Neural cell (in vitro differentiated cells): ENCODE data around the gene RFC4. TPM values are rescaled to one million over a fixed set of nuclear protein-coding genes. Genes with fewer than 3 reads are reported as not detected.

Source experiments
- H2AFZ ChIP-seq: fragments of 200-600, 300-800 bp; sonication (generic), shearing (Covaris generic); 2 replicates; pipeline ENCODE4 v1.6.0; 2014; ENCODE audit warnings: low read depth, mild to moderate bottlenecking, antibody characterized with exemption, low read length, moderate library complexity
- H3F3A ChIP-seq: fragments of 200-600 bp; shearing (Covaris generic); 2 replicates; pipeline ENCODE4 v1.6.1; 2016; ENCODE audit warnings: mild to moderate bottlenecking, moderate library complexity, mixed read lengths, antibody characterized with exemption, low read length; ENCODE audit not compliant: insufficient read depth, poor library complexity, severe bottlenecking
- H3K27ac ChIP-seq: fragments of 200-600, 300-800 bp; sonication (generic), shearing (Covaris generic); 2 replicates; pipeline ENCODE4 v1.5.1; 2014; ENCODE audit warnings: mild to moderate bottlenecking, low read length, moderate library complexity
- H3K27me3 ChIP-seq: fragments of 300-800, 200-600 bp; sonication (generic), shearing (Covaris generic); 2 replicates; pipeline ENCODE4 v1.6.0; 2014; ENCODE audit warnings: mild to moderate bottlenecking, low read depth, low read length, moderate library complexity; ENCODE audit not compliant: insufficient read depth
- H3K36me3 ChIP-seq: fragments of 300-800, 200-600 bp; sonication (generic), shearing (Covaris generic); 2 replicates; pipeline ENCODE4 v1.5.1; 2014; ENCODE audit warnings: mild to moderate bottlenecking, antibody characterized with exemption, low read length, moderate library complexity; ENCODE audit not compliant: insufficient read depth
- H3K4me2 ChIP-seq: fragments of 300-800, 200-600 bp; sonication (generic), shearing (Covaris generic); 2 replicates; pipeline ENCODE4 v1.6.0; 2014; ENCODE audit warnings: mild to moderate bottlenecking, low read length
- H3K4me3 ChIP-seq: fragments of 300-800, 200-600 bp; sonication (generic), shearing (Covaris generic); 2 replicates; pipeline ENCODE4 v1.5.1; 2014; ENCODE audit warnings: mild to moderate bottlenecking, low read length, moderate library complexity
- H3K79me2 ChIP-seq: fragments of 200-600 bp; shearing (Covaris generic); replicated peaks from 2 replicates; pipeline ENCODE4 v1.6.0; 2014; ENCODE audit warnings: mild to moderate bottlenecking, low read length, moderate library complexity; ENCODE audit not compliant: insufficient read depth
- H3K9ac ChIP-seq: fragments of 300-800, 200-600 bp; sonication (generic), shearing (Covaris generic); 2 replicates; pipeline ENCODE4 v1.6.1; 2016; ENCODE audit warnings: mild to moderate bottlenecking, low read length, mixed read lengths
- H3K9me2 ChIP-seq: fragments of 200-600 bp; shearing (Covaris generic); 2 replicates; pipeline ENCODE4 v1.6.1; 2016; ENCODE audit warnings: mild to moderate bottlenecking, low read length, mixed read lengths; ENCODE audit not compliant: insufficient read depth
- H3K9me3 ChIP-seq: fragments of 200-600, 300-800 bp; sonication (generic), shearing (Covaris generic); 2 replicates; pipeline ENCODE4 v1.6.1; 2016; ENCODE audit warnings: mild to moderate bottlenecking, mixed run types, low read length, moderate library complexity, mixed read lengths
- H4K20me1 ChIP-seq: fragments of 200-600 bp; shearing (Covaris generic); 2 replicates; pipeline ENCODE4 v1.6.1; 2016; ENCODE audit warnings: mild to moderate bottlenecking, mixed run types; ENCODE audit not compliant: insufficient read depth
- EP300 ChIP-seq: fragments of 450-650 bp; conservative IDR thresholded peaks from 2 replicates; pipeline ENCODE4 v1.6.1; 2014; ENCODE audit warnings: antibody characterized with exemption, mild to moderate bottlenecking, moderate library complexity; ENCODE audit not compliant: poor library complexity, severe bottlenecking
- EZH2 ChIP-seq: fragments of 200-600, 300-800 bp; shearing (Covaris generic), sonication (generic); IDR thresholded peaks from 2 replicates; pipeline ENCODE4 v1.6.1; 2014; ENCODE audit warnings: antibody characterized with exemption, low read length, borderline replicate concordance, mild to moderate bottlenecking; ENCODE audit not compliant: insufficient read depth, poor library complexity, severe bottlenecking
- MXI1 ChIP-seq: fragments of 450-650 bp; conservative IDR thresholded peaks from 2 replicates; pipeline ENCODE4 v1.6.1; 2014; ENCODE audit warnings: antibody characterized with exemption, mild to moderate bottlenecking; ENCODE audit not compliant: poor library complexity, severe bottlenecking
- POLR2AphosphoS5 ChIP-seq: IDR thresholded peaks from 2 replicates; pipeline ENCODE4 v1.6.1; 2012
- RAD21 ChIP-seq: fragments of 450-650 bp; conservative IDR thresholded peaks from 2 replicates; pipeline ENCODE4 v1.6.1; 2014; ENCODE audit warnings: antibody characterized with exemption, mild to moderate bottlenecking, moderate library complexity
- REST ChIP-seq: IDR thresholded peaks from 2 replicates; pipeline ENCODE4 v1.6.1; 2012; ENCODE audit warnings: borderline replicate concordance
- SMC3 ChIP-seq: fragments of 450-650 bp; conservative IDR thresholded peaks from 2 replicates; pipeline ENCODE4 v1.6.1; 2014; ENCODE audit warnings: antibody characterized with exemption, mild to moderate bottlenecking, moderate library complexity; ENCODE audit not compliant: poor library complexity
- TAF1 ChIP-seq: IDR thresholded peaks from 2 replicates; pipeline ENCODE4 v1.6.1; 2012; ENCODE audit warnings: low read depth
- polyA plus RNA-seq: library from polyadenylated mRNA; depleted of rRNA; stranded (reverse); fragments of >200 nt; gene quantifications from 2 replicates; pipeline ENCODE4 v1.2.3, GENCODE V29; 2014
- TF ChIP-seq, protein P1 (sequence below): fragments of 450-650 bp; IDR thresholded peaks from 2 replicates; pipeline ENCODE4 v1.5.1; 2014; ENCODE audit warnings: antibody characterized with exemption, mild to moderate bottlenecking, moderate library complexity; ENCODE audit not compliant: poor library complexity, severe bottlenecking

The RFC4 gene
- polyA plus RNA-seq, 1 donor from 2014 or later: 85.2 TPM

- no peaks in the 10 kb centered on the region for H3F3A ChIP-seq
- no peaks in the 10 kb centered on the region for H3K27me3 ChIP-seq
- H3K36me3 ChIP-seq: no peaks in the 10 kb centered on the region
- no peak overlapping the region for H3K4me3 ChIP-seq
- no peak overlapping the region for H3K27ac ChIP-seq
- H4K20me1 ChIP-seq: no peaks in the 10 kb centered on the region
- H3K79me2 ChIP-seq: no peaks in the 10 kb centered on the region
- TF ChIP-seq SMC3 (no peak), POLR2AphosphoS5 (no peak), EP300 (no peak), RAD21 (no peak), REST (no peak), TAF1 (no peak), MXI1 (no peak), EZH2 (no peak)
- TF ChIP-seq, protein P1, sequence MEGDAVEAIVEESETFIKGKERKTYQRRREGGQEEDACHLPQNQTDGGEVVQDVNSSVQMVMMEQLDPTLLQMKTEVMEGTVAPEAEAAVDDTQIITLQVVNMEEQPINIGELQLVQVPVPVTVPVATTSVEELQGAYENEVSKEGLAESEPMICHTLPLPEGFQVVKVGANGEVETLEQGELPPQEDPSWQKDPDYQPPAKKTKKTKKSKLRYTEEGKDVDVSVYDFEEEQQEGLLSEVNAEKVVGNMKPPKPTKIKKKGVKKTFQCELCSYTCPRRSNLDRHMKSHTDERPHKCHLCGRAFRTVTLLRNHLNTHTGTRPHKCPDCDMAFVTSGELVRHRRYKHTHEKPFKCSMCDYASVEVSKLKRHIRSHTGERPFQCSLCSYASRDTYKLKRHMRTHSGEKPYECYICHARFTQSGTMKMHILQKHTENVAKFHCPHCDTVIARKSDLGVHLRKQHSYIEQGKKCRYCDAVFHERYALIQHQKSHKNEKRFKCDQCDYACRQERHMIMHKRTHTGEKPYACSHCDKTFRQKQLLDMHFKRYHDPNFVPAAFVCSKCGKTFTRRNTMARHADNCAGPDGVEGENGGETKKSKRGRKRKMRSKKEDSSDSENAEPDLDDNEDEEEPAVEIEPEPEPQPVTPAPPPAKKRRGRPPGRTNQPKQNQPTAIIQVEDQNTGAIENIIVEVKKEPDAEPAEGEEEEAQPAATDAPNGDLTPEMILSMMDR: no peak
- H2AFZ ChIP-seq: no peak overlapping the region
- H3K9ac ChIP-seq: no peak overlapping the region
- H3K9me2 ChIP-seq: no peaks in the 10 kb centered on the region
- no peaks in the 10 kb centered on the region for H3K9me3 ChIP-seq
- no peak overlapping the region for H3K4me2 ChIP-seq
Observed at GRCh38 chr3:186743666-186744065, 62.6 kb downstream of the RFC4 start.

DNA sequence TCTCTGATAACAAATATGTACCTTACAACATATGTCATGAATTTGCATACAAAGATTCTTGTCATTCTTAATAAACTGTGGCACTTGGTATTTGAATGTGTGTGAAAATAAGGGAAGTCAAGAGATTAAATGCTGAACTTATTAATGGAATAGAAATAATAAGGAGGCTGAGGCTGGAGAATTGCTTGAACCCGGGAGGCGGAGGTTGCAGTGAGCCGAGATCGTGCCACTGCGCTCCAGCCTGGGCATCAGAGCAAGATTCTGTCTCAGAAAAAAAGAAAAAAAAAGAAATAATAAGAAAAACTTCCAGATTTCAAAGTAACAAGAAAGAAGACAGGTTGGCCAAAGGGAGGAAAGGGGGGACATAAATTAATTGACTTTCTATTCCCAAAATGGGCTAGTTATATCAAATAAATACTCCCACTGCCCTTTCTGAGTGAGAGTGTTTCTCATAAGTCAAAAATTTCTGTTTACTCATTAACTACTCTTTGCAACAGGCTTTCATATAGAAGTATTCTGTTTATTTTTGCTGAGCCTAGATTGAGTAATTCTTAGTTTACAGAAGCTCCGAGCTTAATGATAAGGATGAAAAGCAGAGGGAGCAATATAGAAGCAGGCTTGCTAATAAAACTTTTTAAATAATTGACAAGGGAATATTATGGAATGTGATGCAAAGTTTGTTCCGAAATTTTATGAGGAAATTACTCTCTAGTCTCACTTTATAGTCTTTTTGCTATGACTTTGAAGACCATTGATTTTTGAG lies 63.5 kb downstream of the RFC4 start:
- H3K9me2 ChIP-seq: no peaks in the 10 kb centered on the region
- H3K4me3 ChIP-seq: no peak overlapping the region
- no peaks in the 10 kb centered on the region for H3K79me2 ChIP-seq
- H3K27ac ChIP-seq: no peak overlapping the region
- H3K9ac ChIP-seq: no peak overlapping the region
- no peaks in the 10 kb centered on the region for H3K9me3 ChIP-seq
- H3K36me3 ChIP-seq: no peaks in the 10 kb centered on the region
- TF ChIP-seq EZH2 (no peak), MXI1 (no peak), POLR2AphosphoS5 (no peak), SMC3 (no peak), RAD21 (no peak), EP300 (no peak), REST (no peak), TAF1 (no peak)
- TF ChIP-seq, protein P1: no peak
- no peak overlapping the region for H2AFZ ChIP-seq
- no peaks in the 10 kb centered on the region for H3F3A ChIP-seq
- no peak overlapping the region for H3K4me2 ChIP-seq
- no peaks in the 10 kb centered on the region for H4K20me1 ChIP-seq
- no peaks in the 10 kb centered on the region for H3K27me3 ChIP-seq
